IPS-NIHi11 (cell line): Measurements from ENCODE around the gene UNG.

ENCODE experiments used
- DNase-seq: peaks from one replicate; pipeline ENCODE4 v3.0.0; 2012; ENCODE audit warnings: mixed read lengths, low spot score

UNG gene

GRCh38 chr12:109089683-109090082 is 7.7 kb upstream of the UNG start:
- DNase-seq, result no peak

GRCh38 chr12:109092497-109093021 is 4.8 kb upstream of the UNG start:
- DNase-seq, result no peak

GRCh38 chr12:109093022-109093918 is 4.1 kb upstream of the UNG start, which contains the start of gene ALKBH2:
Gene ALKBH2 (minus strand): TSS chr12:109093472. CDS start chr12:109092786, 686 bp downstream.
- peak; percentile 92 for DNase-seq

GRCh38 chr12:109097140-109097434 is 310 bp upstream of the UNG start:
- no peak for DNase-seq

GRCh38 chr12:109098183-109098604 is 797 bp downstream of the UNG start:
- peak; percentile 77 for DNase-seq

GRCh38 chr12:109098651-109099050 is 1.3 kb downstream of the UNG start:
- no peak for DNase-seq

GRCh38 chr12:109099431-109100020 is 2.1 kb downstream of the UNG start:
- no peak for DNase-seq

GRCh38 chr12:109100741-109101140 is 3.3 kb downstream of the UNG start:
- DNase-seq, result no peak

- no peak for DNase-seq
Observed at GRCh38 chr12:109102491-109102890, 5.1 kb downstream of the UNG start.

- no peak for DNase-seq
Observed at GRCh38 chr12:109105176-109105575, 7.8 kb downstream of the UNG start.

- DNase-seq, result no peak
Observed at GRCh38 chr12:109109746-109110350, 12.5 kb downstream of the UNG start.

- DNase-seq, result peak; percentile 89
Observed at GRCh38 chr12:109110988-109111495, 13.6 kb downstream of the UNG start.

- no peak for DNase-seq
Observed at GRCh38 chr12:109112720-109113465, 15.5 kb downstream of the UNG start.

- DNase-seq, result no peak
Observed at GRCh38 chr12:109113661-109114321, 16.4 kb downstream of the UNG start.

GRCh38 chr12:109114644-109115043 is 17.2 kb downstream of the UNG start:
- no peak for DNase-seq

GRCh38 chr12:109115404-109115757 is 18.0 kb downstream of the UNG start:
- DNase-seq, result no peak

- DNase-seq, result no peak
Observed at GRCh38 chr12:109115758-109116610, 18.6 kb downstream of the UNG start, which contains the start of gene ACACB. Gene ACACB (plus strand): TSS chr12:109116587. CDS start chr12:109139406, 22,819 bp downstream.

- DNase-seq, result no peak
Observed at GRCh38 chr12:109116611-109116949, 19.2 kb downstream of the UNG start.

GRCh38 chr12:109120095-109120494 is 22.7 kb downstream of the UNG start:
- no peak for DNase-seq

GRCh38 chr12:109120557-109120956 is 23.2 kb downstream of the UNG start:
- DNase-seq, result no peak
